Measurements from ENCODE around the gene CACNA2D2. TPM values are rescaled to one million over a fixed set of nuclear protein-coding genes. Genes with fewer than 3 reads are reported as not detected.
A peak's percentile ranks its signal among the peaks of the same experiment; 100 is the strongest.

Gene CACNA2D2
- total and polyA plus RNA-seq, 4 donors, result 0.75 to 3.2 (median 2.2) TPM

- DNase-seq, result no peak
- Histone ChIP-seq H3K27ac (ENCODE audit: low read depth in 1 of 2, low read length in 2 of 2) (no peak overlapping the region), H3K9me3 (ENCODE audit: control insufficient read depth, low read length) (no peaks in the 10 kb centered on the region), H3K4me1 (ENCODE audit: control insufficient read depth in 1 of 2, insufficient read depth in 2 of 2, low read length in 2 of 2) (no peaks in the 10 kb centered on the region), H3K4me3 (ENCODE audit: low read length in 2 of 2) (no peak overlapping the region), H3K27me3 (ENCODE audit: control insufficient read depth in 1 of 2, insufficient read depth in 2 of 2, low read length in 1 of 2) (no peaks in the 10 kb centered on the region), H3K36me3 (ENCODE audit: control insufficient read depth in 1 of 2, insufficient read depth in 2 of 2, low read length in 1 of 2) (no peaks in the 10 kb centered on the region)
- intact Hi-C loops (cut with DNase I), result no loop called here
- no peak for ATAC-seq (ENCODE audit: low FRiP score)
- WGBS, 2 donors, result 96 to 97% methylated on average over 10 of the region's 10 CpGs
These were observed 106.9 kb downstream of the CACNA2D2 start for GRCh38 chr3:50396502-50396901.

DNA sequence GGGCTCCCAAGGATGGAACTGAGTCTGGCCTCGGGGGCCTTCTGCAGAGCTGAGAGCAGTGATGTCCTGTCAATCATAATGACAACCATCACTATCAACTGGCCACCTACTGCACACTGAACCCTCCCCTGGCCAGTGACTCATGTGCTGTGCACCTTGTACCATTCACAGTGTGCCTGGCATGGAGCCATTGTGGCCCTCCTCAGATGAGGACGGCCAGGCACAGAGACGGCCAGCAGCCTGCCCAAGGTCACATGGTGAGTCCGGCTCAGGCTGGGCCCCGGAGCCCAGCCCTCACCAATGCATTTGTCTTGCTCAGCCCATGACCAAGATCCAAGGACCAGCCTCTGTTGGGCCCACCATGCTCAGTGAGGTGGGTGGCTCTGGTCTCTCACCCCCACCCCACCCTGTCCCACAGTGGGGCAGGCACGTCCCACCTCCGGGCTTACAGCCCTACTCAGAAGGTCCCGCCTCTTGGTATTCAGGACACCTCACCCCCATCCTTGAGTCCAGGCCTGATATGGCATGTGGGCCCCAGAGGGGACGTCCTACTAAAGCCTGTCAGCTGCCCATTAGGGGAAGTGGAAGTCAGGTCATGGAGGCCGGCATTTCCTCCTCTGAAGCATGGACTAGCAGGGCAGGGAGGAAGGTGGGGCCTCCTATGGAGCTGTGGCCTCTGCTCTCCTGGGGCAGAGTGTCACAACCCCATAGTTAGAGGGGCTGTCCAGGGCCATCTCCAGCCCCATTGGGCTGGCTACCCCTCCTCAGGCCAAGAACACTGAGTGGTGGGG is 108.2 kb downstream of the CACNA2D2 start:
- ATAC-seq (ENCODE audit: low FRiP score), result no peak
- intact Hi-C loops (cut with DNase I), result no loop called here
- 92 to 93% methylated on average over 10 of the region's 10 CpGs for WGBS, 2 donors

DNA sequence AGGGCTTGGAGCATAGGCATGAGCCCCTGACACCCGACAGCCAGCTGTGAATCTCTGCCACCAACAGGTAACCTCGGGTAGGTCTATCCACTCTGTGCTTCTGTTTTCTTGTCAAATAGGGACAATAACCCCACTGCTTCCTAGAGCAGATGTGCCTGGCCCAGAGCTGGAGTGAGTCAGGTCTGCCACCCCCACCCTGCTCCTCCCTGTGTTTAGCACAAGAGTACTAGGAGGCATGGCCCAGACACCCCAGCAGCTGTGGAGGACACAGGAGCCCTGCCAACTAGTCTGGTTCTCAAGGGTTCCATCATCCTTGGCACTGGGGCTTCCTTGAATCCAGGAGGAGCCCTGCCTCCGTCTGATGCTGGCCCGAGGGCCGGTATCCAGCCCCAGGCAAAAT is 110.4 kb downstream of the CACNA2D2 start:
- intact Hi-C loops (cut with DNase I), result no loop called here
- Histone ChIP-seq H3K27me3 (ENCODE audit: control insufficient read depth in 1 of 2, insufficient read depth in 2 of 2, low read length in 1 of 2) (no peaks in the 10 kb centered on the region), H3K27ac (ENCODE audit: low read depth in 1 of 2, low read length in 2 of 2) (no peak overlapping the region), H3K9me3 (ENCODE audit: control insufficient read depth, low read length) (no peaks in the 10 kb centered on the region), H3K4me1 (ENCODE audit: control insufficient read depth in 1 of 2, insufficient read depth in 2 of 2, low read length in 2 of 2) (no peaks in the 10 kb centered on the region), H3K4me3 (ENCODE audit: low read length in 2 of 2) (no peak overlapping the region), H3K36me3 (ENCODE audit: control insufficient read depth in 1 of 2, insufficient read depth in 2 of 2, low read length in 1 of 2) (no peaks in the 10 kb centered on the region)
- 49 to 56% methylated on average over 5 of the region's 5 CpGs for WGBS, 2 donors
- ATAC-seq (ENCODE audit: low FRiP score) (no peak), DNase-seq (no peak)

More for the DNA sequence above, 108.2 kb downstream of the CACNA2D2 start:
- no peak overlapping the region for H3K27ac ChIP-seq (ENCODE audit: low read depth in 1 of 2, low read length in 2 of 2)
- peak in 1 of 2 donors; percentile 61 for DNase-seq
- H3K4me1 ChIP-seq (ENCODE audit: control insufficient read depth in 1 of 2, insufficient read depth in 2 of 2, low read length in 2 of 2), result no peaks in the 10 kb centered on the region
- H3K36me3 ChIP-seq (ENCODE audit: control insufficient read depth in 1 of 2, insufficient read depth in 2 of 2, low read length in 1 of 2), result no peaks in the 10 kb centered on the region
- H3K4me3 ChIP-seq (ENCODE audit: low read length in 2 of 2), result no peak overlapping the region
- no peaks in the 10 kb centered on the region for H3K9me3 ChIP-seq (ENCODE audit: control insufficient read depth, low read length)
- no peaks in the 10 kb centered on the region for H3K27me3 ChIP-seq (ENCODE audit: control insufficient read depth in 1 of 2, insufficient read depth in 2 of 2, low read length in 1 of 2)

GRCh38 chr3:50392101-50392715 is 111.2 kb downstream of the CACNA2D2 start:
- ATAC-seq (ENCODE audit: low FRiP score) (no peak), DNase-seq (no peak)
- WGBS, 2 donors, result 44 to 53% methylated on average over 5 of the region's 5 CpGs
- no peak overlapping the region for H3K4me3 ChIP-seq (ENCODE audit: low read length in 2 of 2)
- intact Hi-C loops (cut with DNase I), result no loop called here
- no peak overlapping the region for H3K27ac ChIP-seq (ENCODE audit: low read depth in 1 of 2, low read length in 2 of 2)
- H3K9me3 ChIP-seq (ENCODE audit: control insufficient read depth, low read length), result no peaks in the 10 kb centered on the region
- no peaks in the 10 kb centered on the region for H3K36me3 ChIP-seq (ENCODE audit: control insufficient read depth in 1 of 2, insufficient read depth in 2 of 2, low read length in 1 of 2)
- H3K27me3 ChIP-seq (ENCODE audit: control insufficient read depth in 1 of 2, insufficient read depth in 2 of 2, low read length in 1 of 2), result no peaks in the 10 kb centered on the region
- no peaks in the 10 kb centered on the region for H3K4me1 ChIP-seq (ENCODE audit: control insufficient read depth in 1 of 2, insufficient read depth in 2 of 2, low read length in 2 of 2)

DNA sequence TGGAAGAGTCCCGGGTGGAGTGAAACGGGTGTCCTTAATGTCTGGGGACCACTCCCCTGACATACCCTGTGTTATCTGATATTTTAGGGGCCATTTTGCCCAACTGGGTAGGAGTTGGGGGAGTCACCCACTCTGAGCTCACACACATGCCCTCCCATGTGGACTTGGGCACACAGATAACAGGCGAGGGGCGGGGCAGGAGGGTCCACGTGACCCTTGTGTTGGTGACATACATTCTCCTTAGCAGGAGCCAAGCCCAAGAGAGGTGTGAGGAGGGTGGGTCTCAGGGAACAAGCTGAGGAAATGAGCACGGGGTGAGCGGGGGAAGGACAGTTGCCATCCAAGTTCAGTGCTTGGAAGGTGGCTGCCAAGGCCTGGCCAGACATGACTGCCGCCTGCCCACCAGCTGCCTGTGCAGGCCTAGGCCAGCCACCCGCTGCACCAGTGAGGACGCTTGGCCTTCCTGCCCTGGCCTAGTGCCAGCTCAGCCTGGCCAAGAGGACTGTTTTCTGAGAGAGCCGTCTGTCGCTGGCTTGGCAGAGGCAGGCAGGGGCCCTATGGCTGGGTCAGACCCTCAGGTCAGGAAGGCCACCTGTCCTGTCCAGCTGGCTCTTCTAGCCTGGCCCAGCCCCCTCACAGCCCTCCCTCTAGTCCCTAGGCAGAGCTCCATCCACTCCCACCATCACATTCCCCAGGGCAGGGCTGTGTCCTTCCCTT is 112.8 kb downstream of the CACNA2D2 start:
- peak; percentile 57 for ATAC-seq (ENCODE audit: low FRiP score)
- WGBS, 2 donors, result 34 to 37% methylated on average over 10 to 12 of the region's 12 CpGs
- DNase-seq, result peak; percentile 78 to 86
- Histone ChIP-seq H3K4me1 (ENCODE audit: control insufficient read depth in 1 of 2, insufficient read depth in 2 of 2, low read length in 2 of 2) (no peaks in the 10 kb centered on the region), H3K36me3 (ENCODE audit: control insufficient read depth in 1 of 2, insufficient read depth in 2 of 2, low read length in 1 of 2) (no peaks in the 10 kb centered on the region), H3K27ac (ENCODE audit: low read depth in 1 of 2, low read length in 2 of 2) (peak overlapping the region in 1 of 2 donors; percentile 0), H3K4me3 (ENCODE audit: low read length in 2 of 2) (no peak overlapping the region), H3K27me3 (ENCODE audit: control insufficient read depth in 1 of 2, insufficient read depth in 2 of 2, low read length in 1 of 2) (no peaks in the 10 kb centered on the region), H3K9me3 (ENCODE audit: control insufficient read depth, low read length) (no peaks in the 10 kb centered on the region)
- intact Hi-C loops (cut with DNase I), result no loop called here

DNA sequence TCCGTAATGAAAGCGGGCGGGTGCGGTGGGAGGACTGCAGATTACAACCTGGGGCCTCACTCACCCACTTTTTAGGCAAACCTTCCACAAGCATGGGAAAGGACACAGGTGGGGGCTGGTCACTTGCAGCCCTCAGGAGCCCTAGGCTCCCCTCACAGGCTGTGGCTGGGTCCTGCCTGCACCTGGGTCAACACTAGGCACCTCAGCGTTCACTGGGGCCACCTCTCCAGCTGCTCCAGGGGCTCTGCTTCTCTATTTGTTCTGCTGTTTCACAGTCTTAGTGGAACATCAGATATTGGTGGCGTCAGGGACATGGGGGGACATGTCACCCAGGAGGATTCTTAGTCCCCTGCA is 114.0 kb downstream of the CACNA2D2 start:
- no peaks in the 10 kb centered on the region for H3K4me1 ChIP-seq (ENCODE audit: control insufficient read depth in 1 of 2, insufficient read depth in 2 of 2, low read length in 2 of 2)
- H3K27ac ChIP-seq (ENCODE audit: low read depth in 1 of 2, low read length in 2 of 2), result no peak overlapping the region
- H3K36me3 ChIP-seq (ENCODE audit: control insufficient read depth in 1 of 2, insufficient read depth in 2 of 2, low read length in 1 of 2), result no peaks in the 10 kb centered on the region
- H3K4me3 ChIP-seq (ENCODE audit: low read length in 2 of 2), result no peak overlapping the region
- WGBS, 2 donors, result 92 to 96% methylated on average over 6 of the region's 6 CpGs
- no peaks in the 10 kb centered on the region for H3K27me3 ChIP-seq (ENCODE audit: control insufficient read depth in 1 of 2, insufficient read depth in 2 of 2, low read length in 1 of 2)
- intact Hi-C loops (cut with DNase I), result loop anchor here in 1 of 2 donors (10.0 kb wide), 1 partner anchor 85 kb away; no protein-coding TSS in a partner anchor
- no peak for ATAC-seq (ENCODE audit: low FRiP score)
- no peaks in the 10 kb centered on the region for H3K9me3 ChIP-seq (ENCODE audit: control insufficient read depth, low read length)
- no peak for DNase-seq

- H3K27me3 ChIP-seq (ENCODE audit: control insufficient read depth in 1 of 2, insufficient read depth in 2 of 2, low read length in 1 of 2), result no peaks in the 10 kb centered on the region
- 86 to 87% methylated on average over 22 of the region's 22 CpGs for WGBS, 2 donors
- no peaks in the 10 kb centered on the region for H3K36me3 ChIP-seq (ENCODE audit: control insufficient read depth in 1 of 2, insufficient read depth in 2 of 2, low read length in 1 of 2)
- H3K9me3 ChIP-seq (ENCODE audit: control insufficient read depth, low read length), result no peaks in the 10 kb centered on the region
- no peak for ATAC-seq (ENCODE audit: low FRiP score)
- H3K27ac ChIP-seq (ENCODE audit: low read depth in 1 of 2, low read length in 2 of 2), result no peak overlapping the region
- no peak for DNase-seq
- intact Hi-C loops (cut with DNase I), result loop anchor here in 1 of 2 donors (10.0 kb wide), 1 partner anchor 86 kb away; no protein-coding TSS in a partner anchor
- no peak overlapping the region for H3K4me3 ChIP-seq (ENCODE audit: low read length in 2 of 2)
- H3K4me1 ChIP-seq (ENCODE audit: control insufficient read depth in 1 of 2, insufficient read depth in 2 of 2, low read length in 2 of 2), result no peaks in the 10 kb centered on the region
These were observed 114.6 kb downstream of the CACNA2D2 start for GRCh38 chr3:50388720-50389413.

- no peaks in the 10 kb centered on the region for H3K36me3 ChIP-seq (ENCODE audit: control insufficient read depth in 1 of 2, insufficient read depth in 2 of 2, low read length in 1 of 2)
- H3K27ac ChIP-seq (ENCODE audit: low read depth in 1 of 2, low read length in 2 of 2), result no peak overlapping the region
- no peaks in the 10 kb centered on the region for H3K4me1 ChIP-seq (ENCODE audit: control insufficient read depth in 1 of 2, insufficient read depth in 2 of 2, low read length in 2 of 2)
- intact Hi-C loops (cut with DNase I), result loop anchor here in 1 of 2 donors (10.0 kb wide), 1 partner anchor 87 kb away; no protein-coding TSS in a partner anchor
- no peaks in the 10 kb centered on the region for H3K9me3 ChIP-seq (ENCODE audit: control insufficient read depth, low read length)
- WGBS, 2 donors, result 85 to 90% methylated on average over 24 to 25 of the region's 25 CpGs
- no peak overlapping the region for H3K4me3 ChIP-seq (ENCODE audit: low read length in 2 of 2)
- DNase-seq (no peak), ATAC-seq (ENCODE audit: low FRiP score) (no peak)
- H3K27me3 ChIP-seq (ENCODE audit: control insufficient read depth in 1 of 2, insufficient read depth in 2 of 2, low read length in 1 of 2), result no peaks in the 10 kb centered on the region
These were observed 115.3 kb downstream of the CACNA2D2 start for GRCh38 chr3:50388016-50388719.
